Stomach (tissue), 9 donors: ENCODE results near the gene RNF114. TPM values are rescaled to one million over a fixed set of nuclear protein-coding genes. Genes with fewer than 3 reads are reported as not detected.
"Not testable (repeated sequence)": the region's sequence is repeated elsewhere in the genome, so short reads cannot be mapped to it uniquely, and the experiment has no call there.

Experiments
- DNase-seq, 2 donors: peaks; one replicate each; pipeline versions ENCODE4 v3.0.0 to v3.0.0-alpha.2; 2013 to 2019
- H3K27ac ChIP-seq, 5 donors: fragments of 200-600 bp in 4 of 5; sonication (generic) in 4 of 5; one replicate each; pipeline ENCODE4 v1.5.1; 2013 to 2019; ENCODE audit warnings: mild to moderate bottlenecking in 1 of 5, moderate library complexity in 1 of 5
- H3K27me3 ChIP-seq, 3 donors: fragments of 200-600 bp; sonication (generic); one replicate each; pipeline ENCODE4 v1.5.1; 2017 to 2019; ENCODE audit warnings: mixed run types in 1 of 3
- H3K36me3 ChIP-seq, 4 donors: fragments of 200-600 bp; sonication (generic); 1 replicate in 3 of 4; 2 replicates in 1 of 4; pipeline ENCODE4 v1.5.1; 2016 to 2019
- H3K4me1 ChIP-seq, 4 donors: fragments of 200-600 bp; sonication (generic); one replicate each; pipeline ENCODE4 v1.5.1; 2016 to 2019
- H3K4me3 ChIP-seq, 4 donors: fragments of 200-600 bp; sonication (generic) in 3 of 4; one replicate each; pipeline ENCODE4 v1.5.1; 2016 to 2019; ENCODE audit warnings: mild to moderate bottlenecking in 1 of 4
- H3K9me3 ChIP-seq, 4 donors: fragments of 200-600 bp; sonication (generic); one replicate each; pipeline ENCODE4 v1.5.1; 2016 to 2019
- CTCF ChIP-seq, 7 experiments: fragments of 450-650 bp in 4 of 7; fragments of 200-600 bp in 3 of 7; sonication (generic) in 3 of 7; IDR thresholded peaks; one replicate each; pipeline ENCODE4 v1.5.1; 2016 to 2019; ENCODE audit warnings: antibody characterized with exemption in 7 of 7, control low read depth in 2 of 7, mild to moderate bottlenecking in 1 of 7
- EP300 ChIP-seq: sonication (generic); formaldehyde crosslinking; IDR thresholded peaks from one replicate; pipeline ENCODE4 v1.6.1; 2017; ENCODE audit warnings: antibody characterized with exemption
- POLR2A ChIP-seq, 4 donors: fragments of 450-650 bp; IDR thresholded peaks; one replicate each; pipeline ENCODE4 v1.6.1; 2016; ENCODE audit warnings: antibody characterized with exemption in 4 of 4, control low read depth in 2 of 4, mild to moderate bottlenecking in 1 of 4, moderate library complexity in 1 of 4
- POLR2AphosphoS5 ChIP-seq, 3 donors: sonication (generic); formaldehyde crosslinking; IDR thresholded peaks; one replicate each; pipeline ENCODE4 v1.6.1; 2016; ENCODE audit warnings: antibody characterized with exemption in 3 of 3
- WGBS, 5 donors: extraction: QIAGEN DNeasy Blood & Tissue Kit in 3 of 5; methylation state at CpG; one replicate each; pipeline versions ENCODE4 v1.1.5 to v1.1.7; 2013 to 2018; 5-methylcytosine and 5-hydroxymethylcytosine counted together
- intact Hi-C: fragments of 100-400 bp; cut with DNase I; formaldehyde crosslinking; loops from one replicate; pipeline ENCODE4 v1.15.1; 2023; ENCODE audit warnings: low total_unique reads
- polyA plus RNA-seq, 3 donors: library from polyadenylated mRNA; stranded (reverse); fragments of 200-250 nt; gene quantifications; one replicate each; pipeline ENCODE4 v1.2.3, GENCODE V29; 2013
- total RNA-seq, 5 donors: library from RNA; depleted of rRNA; stranded (reverse); fragments of >200 nt; gene quantifications; one replicate each; pipeline versions ENCODE4 v1.1.0 to v1.2.3, GENCODE V29; 2014 to 2016
- donor health status: healthy with polysubstance abuse.
- donor health status: Bipolar disorder and iron deficiency.
- donor health status: healthy.

The RNF114 gene
- total and polyA plus RNA-seq, 8 donors = 29.5 to 317 (median 63.6) TPM

DNA sequence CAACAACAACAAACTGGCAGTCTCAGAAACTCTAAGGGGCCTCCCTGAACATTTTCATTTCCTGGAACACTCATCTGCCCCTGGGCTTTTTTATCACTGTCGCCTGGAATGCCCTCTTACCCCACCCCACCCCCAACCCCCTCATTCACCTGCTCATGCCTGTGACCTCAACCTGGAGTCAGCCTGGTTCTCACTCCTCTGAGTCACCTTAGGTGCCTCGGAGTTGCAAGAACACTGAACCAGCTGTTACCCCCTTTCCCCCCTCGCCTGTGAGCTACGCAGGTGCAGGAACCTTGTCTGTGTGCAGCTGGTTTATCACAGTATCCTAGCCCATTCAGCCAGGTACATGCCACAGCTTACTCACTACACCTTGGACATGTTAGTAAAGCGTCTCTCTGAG lies 33.7 kb downstream of the RNF114 start:
- intact Hi-C loops = no loop called here
- peaks cover 0 to 8% (median 3%) of the 10 kb centered on the region in 4 donors for H3K36me3 ChIP-seq
- TF ChIP-seq CTCF (IDR thresholded peaks at IDR 0.05) (no peak), EP300 (no peak), POLR2AphosphoS5 (IDR thresholded peaks at IDR 0.05) (no peak), POLR2A (IDR thresholded peaks at IDR 0.05) (no peak)
- peak in 1 of 2 donors; percentile 44 for DNase-seq
- no peak overlapping the region for H3K4me3 ChIP-seq
- peaks cover 0 to 13% (median 5%) of the 10 kb centered on the region in 4 donors for H3K4me1 ChIP-seq
- H3K27me3 ChIP-seq = no peaks in the 10 kb centered on the region
- no peak overlapping the region for H3K27ac ChIP-seq
- no peaks in the 10 kb centered on the region for H3K9me3 ChIP-seq
- WGBS, 5 donors = 43 to 61% (median 52%) methylated on average over 5 of the region's 5 CpGs

DNA sequence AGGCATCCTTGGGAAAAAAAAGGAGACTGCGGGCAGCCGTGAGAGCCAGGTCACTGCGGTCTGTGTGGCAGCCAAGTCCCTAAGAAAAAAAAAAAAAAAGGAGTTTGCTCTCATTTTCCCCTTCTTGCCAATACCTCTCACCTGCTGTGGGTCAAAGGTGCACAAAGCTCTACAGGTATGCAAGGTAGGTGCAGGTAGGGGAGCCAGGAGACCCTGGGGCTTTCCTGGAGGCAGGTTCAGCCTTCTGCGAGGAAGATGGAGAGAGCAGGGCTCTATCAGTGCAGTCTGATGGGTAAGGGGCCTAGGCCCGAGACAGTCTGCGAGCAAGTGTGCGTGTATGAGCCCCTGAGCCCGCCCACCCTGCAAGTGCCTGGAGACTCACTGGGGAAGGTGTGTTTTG lies 34.3 kb downstream of the RNF114 start:
- DNase-seq = no peak
- TF ChIP-seq POLR2AphosphoS5 (IDR thresholded peaks at IDR 0.05) (no peak), EP300 (no peak), POLR2A (IDR thresholded peaks at IDR 0.05) (no peak), CTCF (IDR thresholded peaks at IDR 0.05) (no peak)
- Histone ChIP-seq H3K4me3 (no peak overlapping the region), H3K27me3 (no peaks in the 10 kb centered on the region), H3K9me3 (no peaks in the 10 kb centered on the region), H3K4me1 (peaks cover 0 to 13% (median 5%) of the 10 kb centered on the region in 4 donors), H3K27ac (no peak overlapping the region), H3K36me3 (peaks cover 0 to 3% (median under 1%) of the 10 kb centered on the region in 4 donors)
- 64 to 84% (median 75%) methylated on average over 8 of the region's 8 CpGs for WGBS, 5 donors
- intact Hi-C loops = no loop called here

DNA sequence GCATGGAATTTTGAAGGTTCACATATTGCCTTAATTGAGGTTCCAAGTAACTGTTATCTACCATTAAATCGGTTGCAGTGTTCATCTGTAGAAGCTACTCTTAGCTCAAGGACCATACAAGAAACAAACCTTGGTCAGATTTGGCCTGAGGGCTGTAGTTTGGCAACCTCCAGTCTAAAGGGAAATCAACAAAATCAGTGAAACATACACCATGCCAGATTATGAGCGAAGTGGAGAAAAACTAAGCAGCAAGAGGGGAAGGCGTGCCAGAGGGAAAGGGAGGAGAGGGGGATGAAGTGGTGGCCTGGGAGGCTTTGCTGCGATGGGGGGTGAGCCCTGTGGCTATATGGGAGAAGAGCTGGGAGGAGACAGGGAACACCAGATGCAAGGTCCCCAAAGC lies 37.8 kb downstream of the RNF114 start:
- WGBS, 5 donors = 39 to 74% (median 71%) methylated on average over 4 of the region's 4 CpGs
- intact Hi-C loops = no loop called here
- peaks cover 4 to 15% (median 8%) of the 10 kb centered on the region in 4 donors for H3K4me1 ChIP-seq
- no peaks in the 10 kb centered on the region for H3K27me3 ChIP-seq
- no peaks in the 10 kb centered on the region for H3K9me3 ChIP-seq
- H3K4me3 ChIP-seq = no peak overlapping the region
- H3K36me3 ChIP-seq = no peaks in the 10 kb centered on the region
- TF ChIP-seq CTCF (IDR thresholded peaks at IDR 0.05) (no peak), EP300 (no peak), POLR2AphosphoS5 (IDR thresholded peaks at IDR 0.05) (no peak), POLR2A (IDR thresholded peaks at IDR 0.05) (no peak)
- DNase-seq = no peak
- no peak overlapping the region for H3K27ac ChIP-seq

DNA sequence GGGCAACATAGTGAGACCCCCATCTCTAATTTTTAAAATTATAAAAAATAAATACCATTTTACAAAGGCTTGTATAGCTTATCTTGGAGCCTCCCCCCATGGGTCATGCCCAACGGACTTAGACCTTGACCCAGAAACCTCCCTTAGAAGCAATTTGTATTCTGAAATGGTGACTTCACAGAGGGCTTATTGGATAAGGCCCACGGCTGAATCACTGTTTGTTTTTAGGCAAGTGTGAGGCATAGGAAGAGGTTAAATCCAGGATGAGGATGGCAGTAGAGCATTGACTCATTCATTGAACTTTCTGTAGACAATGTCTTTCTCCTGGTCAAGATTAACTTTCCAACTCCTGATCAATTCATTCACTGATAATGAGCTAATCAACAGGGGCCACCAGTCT lies 40.3 kb downstream of the RNF114 start:
- no peak overlapping the region for H3K27ac ChIP-seq
- TF ChIP-seq POLR2AphosphoS5 (IDR thresholded peaks at IDR 0.05) (no peak), EP300 (no peak), POLR2A (IDR thresholded peaks at IDR 0.05) (no peak), CTCF (IDR thresholded peaks at IDR 0.05) (no peak)
- peaks cover 0 to under 1% (median 0%) of the 10 kb centered on the region in 3 donors for H3K27me3 ChIP-seq
- intact Hi-C loops = no loop called here
- peaks cover 6 to 10% (median 9%) of the 10 kb centered on the region in 4 donors for H3K4me1 ChIP-seq
- DNase-seq = no peak
- no peak overlapping the region for H3K4me3 ChIP-seq
- H3K9me3 ChIP-seq = no peaks in the 10 kb centered on the region
- WGBS, 5 donors = 29 to 50% (median 42%) methylated on average over 2 of the region's 2 CpGs
- H3K36me3 ChIP-seq = no peaks in the 10 kb centered on the region

DNA sequence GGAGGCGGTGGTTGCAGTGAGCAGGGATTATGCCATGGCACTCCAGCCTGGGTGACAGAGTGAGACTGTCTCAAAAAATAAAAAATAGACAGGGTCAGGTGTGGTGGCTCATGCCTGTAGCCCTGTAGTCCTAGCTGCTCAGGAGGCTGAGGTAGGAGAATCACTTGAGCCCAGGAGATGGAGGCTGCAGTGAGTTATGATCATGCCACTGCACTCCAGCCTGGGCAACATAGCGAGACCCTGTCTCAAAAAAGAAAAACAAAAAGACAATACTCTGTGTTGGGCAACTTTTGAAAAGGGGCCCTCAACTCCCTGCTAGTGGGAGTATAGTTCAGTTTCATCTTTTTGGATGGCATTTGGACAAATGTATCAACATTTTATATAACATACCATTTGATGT lies 41.5 kb downstream of the RNF114 start:
- H3K4me3 ChIP-seq, intact Hi-C loops, H3K36me3 ChIP-seq, H3K27ac ChIP-seq, DNase-seq, H3K9me3 ChIP-seq: not testable (repeated sequence)
- Histone ChIP-seq H3K4me1 (peaks cover 14 to 21% (median 19%) of the 10 kb centered on the region in 4 donors), H3K27me3 (peaks cover 0 to 12% (median 0%) of the 10 kb centered on the region in 3 donors)
- WGBS, 5 donors = 95 to 98% (median 95%) methylated on average over 1 to 2 of the region's 2 CpGs
